Lung (tissue), 12 donors: ENCODE measurements around the gene DLAT. TPM values are rescaled to one million over a fixed set of nuclear protein-coding genes. Genes with fewer than 3 reads are reported as not detected.

Source experiments
- ATAC-seq: fragments of 200-7000 bp; cut with Tn5 transposase; one replicate; pipeline ENCODE4 v1.9.1; 2020; ENCODE audit warnings: moderate number of reproducible peaks; ENCODE audit not compliant: insufficient read depth, low FRiP score
- DNase-seq, 3 donors: peaks; one replicate each; pipeline ENCODE4 v3.0.0-alpha.2; 2013 to 2017
- H3K27ac ChIP-seq, 2 donors: one replicate each; pipeline ENCODE4 v1.5.1; 2013; ENCODE audit warnings: mild to moderate bottlenecking in 2 of 2, moderate library complexity in 2 of 2, control low read depth in 1 of 2, inconsistent platforms in 1 of 2, low read depth in 1 of 2, low read length in 1 of 2
- H3K27me3 ChIP-seq, 3 donors: one replicate each; pipeline ENCODE4 v1.5.1; 2013; ENCODE audit warnings: low read length in 2 of 3; ENCODE audit not compliant: control insufficient read depth in 3 of 3, insufficient read depth in 3 of 3
- H3K36me3 ChIP-seq, 4 donors: one replicate each; pipeline ENCODE4 v1.5.1; 2013; ENCODE audit warnings: low read length in 4 of 4, mild to moderate bottlenecking in 1 of 4, moderate library complexity in 1 of 4; ENCODE audit not compliant: control insufficient read depth in 4 of 4, insufficient read depth in 4 of 4
- H3K4me1 ChIP-seq, 5 donors: one replicate each; pipeline ENCODE4 v1.5.1; 2013; ENCODE audit warnings: low read length in 5 of 5, mild to moderate bottlenecking in 2 of 5, moderate library complexity in 1 of 5; ENCODE audit not compliant: control insufficient read depth in 5 of 5, insufficient read depth in 5 of 5
- H3K4me3 ChIP-seq: one replicate; pipeline ENCODE4 v1.5.1; 2013; ENCODE audit warnings: mild to moderate bottlenecking, control low read depth, moderate library complexity
- H3K9ac ChIP-seq, 2 donors: one replicate each; pipeline ENCODE4 v1.5.1; 2013; ENCODE audit warnings: low read length in 2 of 2, control low read depth in 1 of 2; ENCODE audit not compliant: insufficient read depth in 1 of 2
- H3K9me3 ChIP-seq, 4 donors: one replicate each; pipeline ENCODE4 v1.5.1; 2013; ENCODE audit warnings: low read length in 3 of 4, mild to moderate bottlenecking in 1 of 4, moderate library complexity in 1 of 4; ENCODE audit not compliant: control insufficient read depth in 4 of 4, insufficient read depth in 3 of 4
- WGBS, 2 donors: extraction: QIAGEN DNeasy Blood & Tissue Kit; methylation state at CpG; one replicate each; pipeline ENCODE4 v1.1.7; 2013; 5-methylcytosine and 5-hydroxymethylcytosine counted together
- polyA plus RNA-seq, 2 donors: library from polyadenylated mRNA; stranded (reverse); fragments of 200-250 nt; gene quantifications; one replicate each; pipeline ENCODE4 v1.2.1, GENCODE V29; 2013
- total RNA-seq, 2 donors: library from RNA; depleted of rRNA in 1 of 2; stranded (reverse); fragments of >200 nt in 1 of 2; gene quantifications; one replicate each; pipeline ENCODE4 v1.2.1, GENCODE V29; 2014 to 2021
- TF ChIP-seq, protein P1 (sequence below): IDR thresholded peaks from 2 replicates; pipeline ENCODE4 v1.5.1; 2012; ENCODE audit warnings: mild to moderate bottlenecking; ENCODE audit errors: control extremely low read depth, extremely low read depth
- donor health status: control.
- donor health status: control.
- donor health status: Bipolar disorder and iron deficiency.
- donor health status: healthy.
- donor health status: DM: yes; HTN: yes; CAD: no.

DLAT gene
- total and polyA plus RNA-seq, 4 donors: 12.0 to 32.9 (median 26.5) TPM

DNA sequence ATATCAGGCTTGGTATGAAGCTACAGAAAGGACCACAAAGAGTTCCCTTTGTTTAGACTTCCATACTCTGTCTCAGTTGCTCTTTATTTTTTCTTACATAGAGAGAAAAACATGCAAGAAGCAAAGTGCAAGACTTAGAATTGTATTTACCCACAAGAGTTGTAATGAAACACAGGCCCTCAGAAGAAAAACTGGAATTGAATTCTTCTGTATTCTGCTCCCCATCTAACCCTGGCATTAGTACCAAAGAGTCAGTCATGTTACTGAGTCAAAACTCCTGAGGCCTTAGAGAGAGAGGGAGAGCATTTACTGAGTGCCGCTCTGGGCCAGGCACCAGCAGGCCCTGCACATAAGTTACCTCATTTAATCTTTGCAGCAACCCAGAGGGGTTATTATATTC lies 43.9 kb upstream of the DLAT start:
- Histone ChIP-seq H3K9me3 (no peaks in the 10 kb centered on the region), H3K9ac (no peak overlapping the region), H3K27ac (no peak overlapping the region), H3K4me3 (no peak overlapping the region), H3K36me3 (peaks cover 1 to 8% (median 5%) of the 10 kb centered on the region in 4 donors), H3K27me3 (no peaks in the 10 kb centered on the region), H3K4me1 (peaks cover 0 to 23% (median 7%) of the 10 kb centered on the region in 5 donors)
- WGBS, 2 donors: 94 to 95% methylated on average over 1 of the region's 1 CpG
- DNase-seq (no peak), ATAC-seq (no peak)
- TF ChIP-seq, protein P1, sequence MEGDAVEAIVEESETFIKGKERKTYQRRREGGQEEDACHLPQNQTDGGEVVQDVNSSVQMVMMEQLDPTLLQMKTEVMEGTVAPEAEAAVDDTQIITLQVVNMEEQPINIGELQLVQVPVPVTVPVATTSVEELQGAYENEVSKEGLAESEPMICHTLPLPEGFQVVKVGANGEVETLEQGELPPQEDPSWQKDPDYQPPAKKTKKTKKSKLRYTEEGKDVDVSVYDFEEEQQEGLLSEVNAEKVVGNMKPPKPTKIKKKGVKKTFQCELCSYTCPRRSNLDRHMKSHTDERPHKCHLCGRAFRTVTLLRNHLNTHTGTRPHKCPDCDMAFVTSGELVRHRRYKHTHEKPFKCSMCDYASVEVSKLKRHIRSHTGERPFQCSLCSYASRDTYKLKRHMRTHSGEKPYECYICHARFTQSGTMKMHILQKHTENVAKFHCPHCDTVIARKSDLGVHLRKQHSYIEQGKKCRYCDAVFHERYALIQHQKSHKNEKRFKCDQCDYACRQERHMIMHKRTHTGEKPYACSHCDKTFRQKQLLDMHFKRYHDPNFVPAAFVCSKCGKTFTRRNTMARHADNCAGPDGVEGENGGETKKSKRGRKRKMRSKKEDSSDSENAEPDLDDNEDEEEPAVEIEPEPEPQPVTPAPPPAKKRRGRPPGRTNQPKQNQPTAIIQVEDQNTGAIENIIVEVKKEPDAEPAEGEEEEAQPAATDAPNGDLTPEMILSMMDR: no peak

DNA sequence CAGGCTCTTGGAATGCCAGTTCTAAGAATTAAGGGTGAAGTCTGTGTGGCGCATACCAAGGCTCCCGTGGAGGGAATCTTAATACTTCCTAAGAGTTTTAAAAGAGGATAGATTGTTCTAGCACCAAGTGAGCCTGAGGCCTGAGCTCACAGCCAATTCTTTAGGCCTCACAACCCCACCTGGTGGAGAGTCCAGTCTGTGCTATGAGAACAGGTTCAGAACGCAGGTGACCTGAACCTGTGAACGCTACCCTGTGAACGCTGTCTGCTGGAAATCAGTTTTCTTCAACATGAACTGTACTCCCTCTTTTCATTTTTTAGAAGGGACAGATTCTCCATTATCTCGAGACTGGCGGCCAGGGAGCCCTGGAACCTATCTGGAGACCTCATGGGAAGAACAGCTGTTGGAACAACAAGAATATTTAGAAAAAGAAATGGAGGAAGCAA lies 43.2 kb upstream of the DLAT start:
- Histone ChIP-seq H3K9me3 (no peaks in the 10 kb centered on the region), H3K4me3 (no peak overlapping the region), H3K27me3 (no peaks in the 10 kb centered on the region), H3K4me1 (peaks cover 0 to 17% (median 7%) of the 10 kb centered on the region in 5 donors), H3K9ac (peak overlapping the region; percentile 35 to 67), H3K36me3 (peaks cover 1 to 11% (median 5%) of the 10 kb centered on the region in 4 donors), H3K27ac (peak overlapping the region in 1 of 2 donors; percentile 32)
- 54 to 59% methylated on average over 7 of the region's 7 CpGs for WGBS, 2 donors
- ATAC-seq (peak; percentile 81), DNase-seq (peak; percentile 69 to 80 (median 74))
- TF ChIP-seq, protein P1: peak; percentile 28

DNA sequence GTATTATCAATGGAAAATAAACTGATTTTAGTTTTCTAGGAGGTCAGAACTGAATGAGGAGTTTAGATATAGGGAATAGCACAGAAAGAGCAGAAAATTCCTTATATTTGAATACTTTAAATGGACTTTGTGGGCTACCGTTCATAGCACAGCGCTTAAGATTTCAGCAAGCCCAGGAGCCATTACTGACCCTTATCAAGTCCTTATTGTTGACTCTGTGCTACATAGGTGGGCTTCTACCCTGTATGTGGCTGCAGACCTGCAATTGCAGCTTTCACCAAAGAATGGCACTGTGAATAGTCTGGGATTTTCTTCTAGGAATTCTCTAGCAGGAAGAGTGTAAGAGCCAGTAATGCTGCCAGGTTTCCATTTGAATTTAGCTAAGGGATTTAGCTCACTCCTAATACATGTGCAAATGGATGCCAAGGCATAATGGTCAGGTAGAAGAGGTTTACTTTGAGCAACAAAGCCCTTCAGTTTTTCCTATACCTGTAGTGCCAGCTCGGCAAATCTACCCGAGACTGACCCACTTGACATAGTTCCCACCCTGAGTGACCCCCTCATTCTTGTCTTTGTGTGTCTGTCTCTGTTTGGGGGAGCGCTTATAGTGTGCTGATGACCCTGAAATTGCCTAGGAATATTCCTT lies 42.5 kb upstream of the DLAT start:
- Histone ChIP-seq H3K4me1 (peaks cover 0 to 16% (median 4%) of the 10 kb centered on the region in 5 donors), H3K9ac (peak overlapping the region; percentile 35 to 67), H3K4me3 (no peak overlapping the region), H3K36me3 (peaks cover 1 to 11% (median 5%) of the 10 kb centered on the region in 4 donors), H3K27me3 (no peaks in the 10 kb centered on the region), H3K27ac (peak overlapping the region; percentile 23 to 85), H3K9me3 (no peaks in the 10 kb centered on the region)
- TF ChIP-seq, protein P1: no peak
- ATAC-seq (no peak), DNase-seq (no peak)
- WGBS, 2 donors: 57 to 86% methylated on average over 5 of the region's 5 CpGs
